K562 (cell line): ENCODE measurements around the gene SEC61A1. TPM values are rescaled to one million over a fixed set of nuclear protein-coding genes. Genes with fewer than 3 reads are reported as not detected.

ENCODE experiments used
- ARHGAP35 ChIP-seq: fragments of 450-650 bp; IDR thresholded peaks from 2 replicates; pipeline ENCODE4 v1.6.1; 2018; ENCODE audit not compliant: partially characterized antibody
- COPS2 ChIP-seq: fragments of 450-650 bp; conservative IDR thresholded peaks from 2 replicates; pipeline ENCODE4 v1.6.1; 2016; ENCODE audit warnings: mild to moderate bottlenecking, moderate library complexity
- GABPB2 ChIP-seq: fragments of 250-450 bp; sonication (Bioruptor Pico); conservative IDR thresholded peaks from 2 replicates; pipeline ENCODE4 v1.5.1; 2021; ENCODE audit warnings: mild to moderate bottlenecking
- GTF2A2 ChIP-seq: IDR thresholded peaks from 2 replicates; pipeline ENCODE4 v1.6.1; 2016; ENCODE audit warnings: mild to moderate bottlenecking, missing genetic modification characterization, missing compliant biosample characterization
- HDAC1 ChIP-seq, 2 experiments: fragments of 450-650 bp; IDR thresholded peaks; 2 replicates each; pipeline ENCODE4 v1.6.1; 2016 to 2017; ENCODE audit warnings: inconsistent platforms in 1 of 2, mild to moderate bottlenecking in 1 of 2, moderate library complexity in 1 of 2
- L3MBTL2 ChIP-seq: fragments of 450-650 bp; IDR thresholded peaks from 2 replicates; pipeline ENCODE4 v1.6.1; 2016; ENCODE audit warnings: mild to moderate bottlenecking, moderate library complexity
- NFIX ChIP-seq: fragments of 250-450 bp; sonication (Bioruptor Pico); IDR thresholded peaks from 2 replicates; pipeline ENCODE4 v1.4.0; 2020; ENCODE audit warnings: low read depth, mild to moderate bottlenecking, moderate library complexity
- NRF1 ChIP-seq, 2 experiments: fragments of 450-650 bp; IDR thresholded peaks in 1 of 2; conservative IDR thresholded peaks in 1 of 2; 2 replicates each; pipeline ENCODE4 v1.6.1; 2014; ENCODE audit warnings: mild to moderate bottlenecking in 2 of 2
- PML ChIP-seq: IDR thresholded peaks from 2 replicates; pipeline ENCODE4 v1.6.1; 2012; ENCODE audit warnings: low read length, inconsistent platforms
- RBM22 ChIP-seq: fragments of 200-400 bp; formaldehyde crosslinking; IDR thresholded peaks from 2 replicates; pipeline ENCODE4 v1.6.1; 2018; ENCODE audit warnings: low read length, low read depth; ENCODE audit not compliant: poor library complexity, severe bottlenecking
- SMC3 ChIP-seq: conservative IDR thresholded peaks from 2 replicates; pipeline ENCODE4 v1.6.1; 2011; ENCODE audit warnings: low read depth, low read length, improper control_type of control experiment; ENCODE audit not compliant: insufficient read depth
- TAF1 ChIP-seq: IDR thresholded peaks from 2 replicates; pipeline ENCODE4 v1.6.1; 2011; ENCODE audit warnings: mild to moderate bottlenecking, low read length, moderate library complexity; ENCODE audit not compliant: insufficient read depth, control insufficient read depth, severe bottlenecking; ENCODE audit errors: extremely low read depth
- ZNF232 ChIP-seq: sonication (generic); formaldehyde crosslinking; IDR thresholded peaks from 2 replicates; pipeline ENCODE4 v1.8.0; 2022; ENCODE audit warnings: mild to moderate bottlenecking, missing genetic modification reagents
- ZNF561 ChIP-seq: fragments of 450-650 bp; formaldehyde crosslinking; conservative IDR thresholded peaks from 2 replicates; pipeline ENCODE4 v1.4.0; 2020; ENCODE audit warnings: mild to moderate bottlenecking, moderate library complexity
- ZSCAN29 ChIP-seq: fragments of 450-650 bp; IDR thresholded peaks from 2 replicates; pipeline ENCODE4 v1.6.1; 2017
- polyA plus RNA-seq, 8 experiments: library from polyadenylated mRNA; depleted of rRNA in 4 of 8; stranded (reverse) in 5 of 8; unstranded in 3 of 8; fragments of >200 nt; fragmentation: Nextera tagmentation in 2 of 8; fragmentation: Illumina TruSeq in 1 of 8; extraction: Ambion mirVana in 2 of 8; extraction: Trizol in 1 of 8; gene quantifications; 2 replicates each; pipeline versions ENCODE4 v1.2.1 to v1.2.3, GENCODE V29; 2011 to 2014; ENCODE audit warnings: inconsistent platforms in 1 of 8, missing spikeins in 1 of 8
- total RNA-seq, 7 experiments: library from RNA; depleted of rRNA in 6 of 7; stranded (reverse); fragments of >200 nt in 6 of 7; fragmentation: Illumina TruSeq in 2 of 7; extraction: Trizol in 2 of 7; gene quantifications; 2 replicates each; pipeline versions ENCODE4 v1.2.1 to v1.2.3, GENCODE V29; 2011 to 2021; ENCODE audit warnings: low replicate concordance in 1 of 7
- TF ChIP-seq, protein P1 (sequence below): sonication (generic); formaldehyde crosslinking; IDR thresholded peaks from 2 replicates; pipeline ENCODE4 v1.5.0; 2020; ENCODE audit warnings: missing genetic modification reagents
- TF ChIP-seq, protein P2 (sequence below): fragments of 450-650 bp; IDR thresholded peaks from 2 replicates; pipeline ENCODE4 v1.6.1; 2018; ENCODE audit not compliant: partially characterized antibody
- TF ChIP-seq, protein P3 (sequence below), 2 experiments: IDR thresholded peaks; 2 replicates each; pipeline ENCODE4 v1.6.1; 2011; ENCODE audit warnings: borderline replicate concordance in 1 of 2, control low read depth in 1 of 2, low read depth in 1 of 2, low read length in 1 of 2, mild to moderate bottlenecking in 1 of 2, mixed read lengths in 1 of 2, moderate library complexity in 1 of 2; ENCODE audit not compliant: insufficient read depth in 1 of 2, insufficient read length in 1 of 2, poor library complexity in 1 of 2, severe bottlenecking in 1 of 2; ENCODE audit errors: extremely low read depth in 1 of 2

Gene SEC61A1
- total and polyA plus RNA-seq, 9 of the 15 experiments (the other 6 are each of a cell fraction or from before 2014, with no cell fraction given): 1.9 to 140 (median 79.1) TPM

DNA sequence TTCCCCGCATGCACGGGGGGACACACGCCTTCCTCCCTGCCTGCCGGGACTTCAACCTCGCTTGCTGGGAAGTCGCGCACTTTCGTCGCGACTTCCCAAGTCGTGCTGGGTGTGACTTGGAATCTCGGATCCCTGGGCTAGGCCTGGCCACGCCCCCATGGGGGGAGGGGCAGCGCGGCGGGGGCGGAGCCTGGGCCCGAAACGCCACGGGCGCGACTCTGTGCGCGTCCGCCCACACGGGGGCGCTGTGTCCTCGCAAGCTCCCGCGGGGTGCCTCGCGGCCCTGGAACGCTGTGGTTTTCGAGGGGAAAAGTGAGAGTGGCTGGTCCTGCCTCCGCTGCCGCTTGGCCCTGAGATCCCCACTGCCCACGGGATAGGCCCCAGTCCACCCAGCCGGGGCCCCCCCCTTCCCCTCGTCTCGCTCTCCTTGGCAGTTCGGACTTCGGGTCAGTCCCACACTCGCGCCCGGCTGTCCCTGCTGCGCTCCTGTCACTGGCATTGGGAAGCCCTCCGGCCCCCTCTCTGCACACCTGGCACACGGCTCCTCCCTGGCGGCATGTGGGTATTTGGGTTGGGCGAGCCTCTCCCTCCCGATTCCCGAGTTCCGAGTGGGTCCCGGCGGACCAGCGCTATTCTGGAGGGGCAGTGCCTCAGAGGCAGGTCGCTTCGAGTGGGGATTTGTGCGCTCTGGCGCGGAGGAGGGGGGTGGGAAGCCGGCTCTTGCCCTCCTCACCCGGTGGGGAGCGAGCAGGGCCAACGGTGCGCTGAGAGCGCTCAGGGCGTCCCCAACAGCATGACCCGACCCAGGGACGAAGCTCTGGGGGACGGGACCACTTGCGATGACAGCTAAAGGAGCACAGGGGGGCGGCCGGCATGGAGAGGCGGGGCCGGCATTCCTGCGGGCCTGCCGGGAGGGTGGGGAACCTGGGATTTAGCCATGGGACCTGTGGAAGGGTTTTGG is 23.6 kb downstream of the SEC61A1 start (continued):
- TF ChIP-seq ZNF232 (CRISPR knock-in tag) (no peak), L3MBTL2 (peak; percentile 86), NFIX (CRISPR knock-in tag) (no peak), ZSCAN29 (no peak), HDAC1 (IDR thresholded peaks at IDR 0.05) (peak in 1 of 2 experiments; percentile 29; a peak in 1 of 4 replicates), RBM22 (peak; percentile 74), GTF2A2 (tag) (no peak), GABPB2 (CRISPR knock-in tag) (no peak), NRF1 (conservative IDR thresholded peaks at IDR 0.05 in 1 of 2, IDR thresholded peaks at IDR 0.05 in 1 of 2) (peak in 1 of 2 experiments; percentile 31; a peak in 1 of 4 replicates), SMC3 (peak; percentile 54; the same call in 1 of the 2 replicates), PML (no peak; the same call in 1 of the 2 replicates), ZNF561 (no peak), TAF1 (peak; percentile 34), COPS2 (no peak), ARHGAP35 (no peak)
- TF ChIP-seq, protein P1, sequence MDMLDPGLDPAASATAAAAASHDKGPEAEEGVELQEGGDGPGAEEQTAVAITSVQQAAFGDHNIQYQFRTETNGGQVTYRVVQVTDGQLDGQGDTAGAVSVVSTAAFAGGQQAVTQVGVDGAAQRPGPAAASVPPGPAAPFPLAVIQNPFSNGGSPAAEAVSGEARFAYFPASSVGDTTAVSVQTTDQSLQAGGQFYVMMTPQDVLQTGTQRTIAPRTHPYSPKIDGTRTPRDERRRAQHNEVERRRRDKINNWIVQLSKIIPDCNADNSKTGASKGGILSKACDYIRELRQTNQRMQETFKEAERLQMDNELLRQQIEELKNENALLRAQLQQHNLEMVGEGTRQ: no peak
- TF ChIP-seq, protein P2, sequence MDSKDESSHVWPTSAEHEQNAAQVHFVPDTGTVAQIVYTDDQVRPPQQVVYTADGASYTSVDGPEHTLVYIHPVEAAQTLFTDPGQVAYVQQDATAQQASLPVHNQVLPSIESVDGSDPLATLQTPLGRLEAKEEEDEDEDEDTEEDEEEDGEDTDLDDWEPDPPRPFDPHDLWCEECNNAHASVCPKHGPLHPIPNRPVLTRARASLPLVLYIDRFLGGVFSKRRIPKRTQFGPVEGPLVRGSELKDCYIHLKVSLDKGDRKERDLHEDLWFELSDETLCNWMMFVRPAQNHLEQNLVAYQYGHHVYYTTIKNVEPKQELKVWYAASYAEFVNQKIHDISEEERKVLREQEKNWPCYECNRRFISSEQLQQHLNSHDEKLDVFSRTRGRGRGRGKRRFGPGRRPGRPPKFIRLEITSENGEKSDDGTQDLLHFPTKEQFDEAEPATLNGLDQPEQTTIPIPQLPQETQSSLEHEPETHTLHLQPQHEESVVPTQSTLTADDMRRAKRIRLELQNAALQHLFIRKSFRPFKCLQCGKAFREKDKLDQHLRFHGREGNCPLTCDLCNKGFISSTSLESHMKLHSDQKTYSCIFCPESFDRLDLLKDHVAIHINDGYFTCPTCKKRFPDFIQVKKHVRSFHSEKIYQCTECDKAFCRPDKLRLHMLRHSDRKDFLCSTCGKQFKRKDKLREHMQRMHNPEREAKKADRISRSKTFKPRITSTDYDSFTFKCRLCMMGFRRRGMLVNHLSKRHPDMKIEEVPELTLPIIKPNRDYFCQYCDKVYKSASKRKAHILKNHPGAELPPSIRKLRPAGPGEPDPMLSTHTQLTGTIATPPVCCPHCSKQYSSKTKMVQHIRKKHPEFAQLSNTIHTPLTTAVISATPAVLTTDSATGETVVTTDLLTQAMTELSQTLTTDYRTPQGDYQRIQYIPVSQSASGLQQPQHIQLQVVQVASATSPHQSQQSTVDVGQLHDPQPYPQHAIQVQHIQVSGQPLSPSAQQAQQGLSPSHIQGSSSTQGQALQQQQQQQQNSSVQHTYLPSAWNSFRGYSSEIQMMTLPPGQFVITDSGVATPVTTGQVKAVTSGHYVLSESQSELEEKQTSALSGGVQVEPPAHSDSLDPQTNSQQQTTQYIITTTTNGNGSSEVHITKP: no peak
- TF ChIP-seq, protein P3, sequence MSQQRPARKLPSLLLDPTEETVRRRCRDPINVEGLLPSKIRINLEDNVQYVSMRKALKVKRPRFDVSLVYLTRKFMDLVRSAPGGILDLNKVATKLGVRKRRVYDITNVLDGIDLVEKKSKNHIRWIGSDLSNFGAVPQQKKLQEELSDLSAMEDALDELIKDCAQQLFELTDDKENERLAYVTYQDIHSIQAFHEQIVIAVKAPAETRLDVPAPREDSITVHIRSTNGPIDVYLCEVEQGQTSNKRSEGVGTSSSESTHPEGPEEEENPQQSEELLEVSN (IDR thresholded peaks at IDR 0.05; ENCODE audit: borderline replicate concordance in 1 of 2, extremely low read depth in 1 of 2, insufficient read depth in 1 of 2, insufficient read length in 1 of 2, low read depth in 1 of 2, low read length in 1 of 2, poor library complexity in 1 of 2, severe bottlenecking in 1 of 2): peak; percentile 75 to 86
